SU-DHL-6 (cell line): ENCODE results near the gene HLA-A.

Experiments used
- H2AFZ ChIP-seq: fragments of 200-600 bp; sonication (generic); 2 replicates; pipeline ENCODE4 v1.6.1; 2014; ENCODE audit warnings: low read depth, mild to moderate bottlenecking, moderate library complexity, mixed read lengths, antibody characterized with exemption, low read length; ENCODE audit not compliant: severe bottlenecking
- H3F3A ChIP-seq: fragments of 200-600 bp; shearing (Covaris generic); 2 replicates; pipeline ENCODE4 v1.6.0; 2016; ENCODE audit warnings: antibody characterized with exemption, mild to moderate bottlenecking; ENCODE audit not compliant: insufficient read depth
- H3K27ac ChIP-seq: fragments of 200-600 bp; sonication (generic); 2 replicates; pipeline ENCODE4 v1.5.1; 2016; ENCODE audit warnings: low read depth, mild to moderate bottlenecking, low read length, moderate library complexity, mixed read lengths
- H3K27me3 ChIP-seq: fragments of 200-600 bp; sonication (generic), shearing (Covaris generic); 2 replicates; pipeline ENCODE4 v1.6.0; 2014; ENCODE audit warnings: mild to moderate bottlenecking, low read length
- H3K36me3 ChIP-seq: fragments of 200-600 bp; sonication (generic); 2 replicates; pipeline ENCODE4 v1.6.1; 2014; ENCODE audit warnings: mild to moderate bottlenecking, low read length, mixed read lengths
- H3K4me2 ChIP-seq: fragments of 300-600, 200-600 bp; shearing (Covaris generic), sonication (generic); 2 replicates; pipeline ENCODE4 v1.6.0; 2014; ENCODE audit warnings: low read length, low read depth, mild to moderate bottlenecking; ENCODE audit not compliant: poor library complexity, severe bottlenecking
- H3K4me3 ChIP-seq: fragments of 200-600 bp; sonication (generic); 2 replicates; pipeline ENCODE4 v1.5.1; 2014; ENCODE audit warnings: antibody characterized with exemption, low read length, mild to moderate bottlenecking, mixed read lengths; ENCODE audit not compliant: insufficient read depth, poor library complexity, severe bottlenecking
- H3K79me2 ChIP-seq: fragments of 200-600 bp; sonication (generic); 2 replicates; pipeline ENCODE4 v1.6.1; 2014; ENCODE audit warnings: mild to moderate bottlenecking, low read length, moderate library complexity; ENCODE audit not compliant: insufficient read depth
- H3K9ac ChIP-seq: fragments of 200-600 bp; sonication (generic); 2 replicates; pipeline ENCODE4 v1.7.0; 2014; ENCODE audit warnings: mild to moderate bottlenecking, low read length
- H3K9me2 ChIP-seq: fragments of 200-600 bp; sonication (generic); replicated peaks from 2 replicates; pipeline ENCODE4 v1.6.1; 2014; ENCODE audit warnings: low read length; ENCODE audit not compliant: insufficient read depth
- H3K9me3 ChIP-seq: fragments of 200-600 bp; sonication (generic); 2 replicates; pipeline ENCODE4 v1.6.1; 2014; ENCODE audit warnings: low read length, mixed read lengths; ENCODE audit not compliant: insufficient read depth
- H4K20me1 ChIP-seq: fragments of 200-600 bp; sonication (generic); 2 replicates; pipeline ENCODE4 v1.6.1; 2014; ENCODE audit warnings: low read depth, mild to moderate bottlenecking, antibody characterized with exemption, low read length, moderate library complexity, mixed read lengths
- EZH2phosphoT487 ChIP-seq: fragments of 200-600 bp; sonication (generic), shearing (Covaris generic); conservative IDR thresholded peaks from 2 replicates; pipeline ENCODE4 v1.6.1; 2018; ENCODE audit warnings: mild to moderate bottlenecking, antibody characterized with exemption, low read length, moderate library complexity, mixed read lengths
- TF ChIP-seq, protein P1 (sequence below): fragments of 200-600 bp; sonication (generic); IDR thresholded peaks from one replicate; pipeline ENCODE4 v1.5.1; 2017; ENCODE audit warnings: antibody characterized with exemption, mild to moderate bottlenecking, low read length, moderate library complexity; ENCODE audit not compliant: insufficient read depth, poor library complexity, severe bottlenecking

The HLA-A gene

DNA sequence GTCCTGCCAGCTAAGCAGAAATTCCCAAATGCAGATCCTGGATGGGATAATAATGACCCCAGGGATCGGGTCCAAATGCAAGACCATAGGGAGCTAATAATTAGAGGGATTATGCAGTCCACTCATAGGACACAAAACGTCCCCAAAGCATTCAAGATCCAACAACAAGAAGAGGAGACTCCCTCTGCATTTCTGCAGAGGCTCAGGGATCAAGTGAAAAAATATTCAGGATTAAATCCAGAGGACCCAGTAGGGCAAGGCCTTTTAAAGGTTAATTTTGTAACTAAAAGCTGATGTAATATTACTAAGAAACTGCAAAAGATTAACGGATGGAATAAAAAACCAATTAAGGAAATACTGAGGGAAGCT is 22.2 kb downstream of the HLA-A start:
- peak overlapping the region; percentile 85 for H3K4me2 ChIP-seq
- peak overlapping the region; percentile 45 for H3K4me3 ChIP-seq
- peak overlapping the region; percentile 30 for H2AFZ ChIP-seq
- TF ChIP-seq, protein P1, sequence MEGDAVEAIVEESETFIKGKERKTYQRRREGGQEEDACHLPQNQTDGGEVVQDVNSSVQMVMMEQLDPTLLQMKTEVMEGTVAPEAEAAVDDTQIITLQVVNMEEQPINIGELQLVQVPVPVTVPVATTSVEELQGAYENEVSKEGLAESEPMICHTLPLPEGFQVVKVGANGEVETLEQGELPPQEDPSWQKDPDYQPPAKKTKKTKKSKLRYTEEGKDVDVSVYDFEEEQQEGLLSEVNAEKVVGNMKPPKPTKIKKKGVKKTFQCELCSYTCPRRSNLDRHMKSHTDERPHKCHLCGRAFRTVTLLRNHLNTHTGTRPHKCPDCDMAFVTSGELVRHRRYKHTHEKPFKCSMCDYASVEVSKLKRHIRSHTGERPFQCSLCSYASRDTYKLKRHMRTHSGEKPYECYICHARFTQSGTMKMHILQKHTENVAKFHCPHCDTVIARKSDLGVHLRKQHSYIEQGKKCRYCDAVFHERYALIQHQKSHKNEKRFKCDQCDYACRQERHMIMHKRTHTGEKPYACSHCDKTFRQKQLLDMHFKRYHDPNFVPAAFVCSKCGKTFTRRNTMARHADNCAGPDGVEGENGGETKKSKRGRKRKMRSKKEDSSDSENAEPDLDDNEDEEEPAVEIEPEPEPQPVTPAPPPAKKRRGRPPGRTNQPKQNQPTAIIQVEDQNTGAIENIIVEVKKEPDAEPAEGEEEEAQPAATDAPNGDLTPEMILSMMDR: no peak
- no peak for TF ChIP-seq EZH2phosphoT487
- no peaks in the 10 kb centered on the region for H3K9me3 ChIP-seq
- peaks cover 21% of the 10 kb centered on the region for H3F3A ChIP-seq
- H3K79me2 ChIP-seq: peaks cover 4% of the 10 kb centered on the region; the same call in 1 of the 2 replicates
- no peaks in the 10 kb centered on the region for H3K27me3 ChIP-seq
- H4K20me1 ChIP-seq: no peaks in the 10 kb centered on the region
- no peaks in the 10 kb centered on the region for H3K9me2 ChIP-seq
- H3K27ac ChIP-seq: peak overlapping the region; percentile 94
- H3K36me3 ChIP-seq: no peaks in the 10 kb centered on the region
- H3K9ac ChIP-seq: peak overlapping the region; percentile 81

DNA sequence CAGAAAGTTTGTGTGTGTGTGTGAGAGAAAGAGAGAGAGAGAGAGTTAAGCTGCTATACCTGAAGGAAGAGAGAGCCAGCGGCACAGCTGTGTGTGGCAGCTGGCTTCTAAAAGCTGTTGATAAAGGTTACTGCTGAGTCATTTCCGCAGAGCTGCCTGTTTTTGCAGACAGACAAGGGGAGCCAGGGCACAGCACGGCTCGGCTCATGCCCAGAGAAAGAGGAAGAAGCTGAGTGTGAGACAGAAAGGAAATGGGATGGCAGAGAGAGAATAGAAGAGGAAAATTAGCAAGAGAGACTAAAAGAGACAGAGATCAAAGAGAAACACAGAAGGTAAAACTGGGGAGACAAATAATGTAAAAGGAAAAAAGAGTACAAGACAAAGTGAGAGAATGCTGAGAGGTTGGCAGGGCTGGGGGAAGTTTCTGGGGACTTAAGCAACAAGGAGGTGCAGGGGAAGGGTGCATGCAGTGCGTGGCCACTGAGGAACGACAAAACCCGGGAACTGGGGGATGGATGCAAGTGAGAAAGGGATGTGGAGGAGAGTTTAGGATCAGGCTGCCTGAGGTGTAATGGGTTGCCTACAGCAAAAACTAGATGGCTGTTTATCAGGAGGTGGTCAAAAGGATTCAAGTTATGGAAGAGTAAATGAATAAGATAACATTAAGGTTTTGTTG is 22.7 kb downstream of the HLA-A start:
- Histone ChIP-seq H3K9ac (peak overlapping the region; percentile 81), H3K79me2 (peaks cover 4% of the 10 kb centered on the region; the same call in 1 of the 2 replicates), H3K27me3 (no peaks in the 10 kb centered on the region), H3K36me3 (no peaks in the 10 kb centered on the region), H3K9me2 (no peaks in the 10 kb centered on the region), H4K20me1 (no peaks in the 10 kb centered on the region), H3K4me3 (peak overlapping the region; percentile 69), H3K9me3 (no peaks in the 10 kb centered on the region), H3K4me2 (peak overlapping the region; percentile 85), H3F3A (peaks cover 21% of the 10 kb centered on the region), H2AFZ (peak overlapping the region; percentile 30), H3K27ac (peak overlapping the region; percentile 94)
- TF ChIP-seq EZH2phosphoT487: no peak
- TF ChIP-seq, protein P1: no peak

DNA sequence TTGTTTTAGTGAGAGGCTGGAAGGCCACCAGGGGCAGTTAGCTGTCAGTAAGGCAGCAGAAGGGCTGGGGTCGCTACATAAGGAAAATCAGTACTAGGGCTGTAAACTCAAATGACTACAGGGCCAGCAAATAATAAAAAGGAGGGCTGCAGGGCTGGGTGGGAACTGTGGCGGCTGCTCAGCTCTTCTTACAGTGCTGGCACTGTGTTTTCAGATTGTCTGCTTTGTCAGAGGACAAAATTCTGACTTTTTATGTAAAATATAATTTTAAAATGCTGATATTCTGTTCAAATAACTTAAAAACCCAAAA is 23.2 kb downstream of the HLA-A start:
- peak overlapping the region; percentile 22 for H2AFZ ChIP-seq
- H3K27ac ChIP-seq: peak overlapping the region; percentile 94
- no peaks in the 10 kb centered on the region for H3K27me3 ChIP-seq
- H3K9me2 ChIP-seq: no peaks in the 10 kb centered on the region
- H3K9me3 ChIP-seq: no peaks in the 10 kb centered on the region
- TF ChIP-seq EZH2phosphoT487: no peak
- TF ChIP-seq, protein P1: no peak
- peak overlapping the region; percentile 69 for H3K4me3 ChIP-seq
- H3K36me3 ChIP-seq: no peaks in the 10 kb centered on the region
- H3K4me2 ChIP-seq: peak overlapping the region; percentile 85
- peaks cover 4% of the 10 kb centered on the region; the same call in 1 of the 2 replicates for H3K79me2 ChIP-seq
- no peaks in the 10 kb centered on the region for H4K20me1 ChIP-seq
- H3K9ac ChIP-seq: peak overlapping the region; percentile 81
- H3F3A ChIP-seq: peaks cover 21% of the 10 kb centered on the region
